Amniotic stem cell (primary cell): ENCODE data around the gene CHST4.
"Not testable (repeated sequence)": the region's sequence is repeated elsewhere in the genome, so short reads cannot be mapped to it uniquely, and the experiment has no call there.

Experiments used
- DNase-seq: peaks from one replicate; lab custom pipeline; 2025; lab: John Stamatoyannopoulos, UW

CHST4 gene

GRCh38 chr16:71526111-71526631 lies at the start of gene CHST4:
Gene CHST4, plus strand, starts transcription at chr16:71526426. Its CDS starts 10,252 bp downstream, at chr16:71536678.
- peak; percentile 28 for DNase-seq

GRCh38 chr16:71476457-71477124 lies 49.6 kb upstream of the CHST4 start:
- DNase-seq, result no peak

GRCh38 chr16:71479420-71479819 lies 46.8 kb upstream of the CHST4 start:
- DNase-seq, result no peak

GRCh38 chr16:71480956-71481355 lies 45.3 kb upstream of the CHST4 start:
- no peak for DNase-seq

GRCh38 chr16:71482569-71482968 lies 43.7 kb upstream of the CHST4 start:
- no peak for DNase-seq

- DNase-seq, result peak; percentile 85
Measured at GRCh38 chr16:71484006-71484893, 42.0 kb upstream of the CHST4 start.

GRCh38 chr16:71489122-71489521 lies 37.1 kb upstream of the CHST4 start, which contains the start of gene ZNF19:
Gene ZNF19, minus strand, starts transcription at chr16:71489324. Its CDS starts 7,210 bp downstream, at chr16:71482114.
- no peak for DNase-seq

GRCh38 chr16:71490361-71490760 lies 35.9 kb upstream of the CHST4 start:
- no peak for DNase-seq

GRCh38 chr16:71491054-71491453 lies 35.2 kb upstream of the CHST4 start:
- DNase-seq, result no peak

- DNase-seq, result no peak
Measured at GRCh38 chr16:71492786-71493185, 33.4 kb upstream of the CHST4 start.

GRCh38 chr16:71493213-71493612 lies 33.0 kb upstream of the CHST4 start:
- no peak for DNase-seq

GRCh38 chr16:71498031-71498430 lies 28.2 kb upstream of the CHST4 start:
- DNase-seq, result no peak

GRCh38 chr16:71499775-71500364 lies 26.4 kb upstream of the CHST4 start:
- no peak for DNase-seq

- no peak for DNase-seq
Measured at GRCh38 chr16:71500964-71501363, 25.3 kb upstream of the CHST4 start.

GRCh38 chr16:71501547-71501946 lies 24.7 kb upstream of the CHST4 start:
- no peak for DNase-seq

GRCh38 chr16:71504051-71504450 lies 22.2 kb upstream of the CHST4 start:
- DNase-seq, result not testable (repeated sequence)

GRCh38 chr16:71504901-71505300 lies 21.3 kb upstream of the CHST4 start:
- DNase-seq, result no peak

- DNase-seq, result no peak
Measured at GRCh38 chr16:71507061-71507460, 19.2 kb upstream of the CHST4 start.

- no peak for DNase-seq
Measured at GRCh38 chr16:71513302-71513701, 12.9 kb upstream of the CHST4 start.

GRCh38 chr16:71514476-71514875 lies 11.8 kb upstream of the CHST4 start:
- DNase-seq, result no peak

GRCh38 chr16:71515026-71515425 lies 11.2 kb upstream of the CHST4 start:
- DNase-seq, result no peak

GRCh38 chr16:71520550-71520949 lies 5.7 kb upstream of the CHST4 start:
- DNase-seq, result no peak
